ENCODE results near the gene RNF186.

DNA sequence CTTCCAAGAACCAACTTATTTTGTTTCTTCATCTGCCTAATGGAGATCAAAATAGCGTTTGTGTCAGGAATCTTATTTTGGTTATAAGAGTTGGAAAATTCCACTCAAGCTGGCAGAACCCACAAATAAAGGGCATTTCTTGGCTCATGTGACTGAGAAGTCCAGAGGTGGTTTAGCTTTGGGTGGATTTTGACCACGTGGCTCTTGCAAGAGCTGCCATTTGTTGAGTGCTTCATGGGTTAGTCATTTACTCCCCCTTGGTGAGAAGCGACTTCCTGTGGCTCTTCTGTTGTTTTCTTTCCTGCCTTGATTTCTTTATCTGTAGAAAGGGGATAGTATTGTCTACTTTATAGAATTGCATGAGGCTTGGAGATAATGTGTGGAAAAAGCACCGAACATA, 9.5 kb upstream of the RNF186 start:
- no peak for TF ChIP-seq CTCF (IDR thresholded peaks at IDR 0.05; ENCODE audit: low read length)
- no peak for TF ChIP-seq EZH2 (optimal IDR thresholded peaks at IDR 0.05; ENCODE audit: low read depth, low read length)
